Fibroblast of lung (primary cell): ENCODE measurements around the gene PCDHB12. TPM values are rescaled to one million over a fixed set of nuclear protein-coding genes. Genes with fewer than 3 reads are reported as not detected.
"Not testable (repeated sequence)": the region's sequence is repeated elsewhere in the genome, so short reads cannot be mapped to it uniquely, and the experiment has no call there.

Experiments used
- DNase-seq, 2 donors: peaks; one replicate each; pipeline versions ENCODE4 v3.0.0 to v3.0.0-alpha.2; 2010; ENCODE audit warnings: low read depth in 2 of 2
- H2AFZ ChIP-seq: 2 replicates; pipeline ENCODE4 v1.5.1; 2012; ENCODE audit warnings: low read length, control low read depth, inconsistent platforms
- H3K27ac ChIP-seq: 2 replicates; pipeline ENCODE4 v1.5.1; 2011; ENCODE audit warnings: low read length, control low read depth; ENCODE audit not compliant: insufficient read depth
- H3K27me3 ChIP-seq: 2 replicates; pipeline ENCODE4 v1.5.1; 2011; ENCODE audit warnings: mild to moderate bottlenecking, low read length; ENCODE audit not compliant: control insufficient read depth, insufficient read depth
- H3K36me3 ChIP-seq: 2 replicates; pipeline ENCODE4 v1.5.1; 2011; ENCODE audit warnings: low read length; ENCODE audit not compliant: control insufficient read depth, insufficient read depth
- H3K4me1 ChIP-seq: 2 replicates; pipeline ENCODE4 v1.5.1; 2011; ENCODE audit warnings: low read length; ENCODE audit not compliant: control insufficient read depth, insufficient read depth; ENCODE audit errors: extremely low read depth
- H3K4me2 ChIP-seq: 2 replicates; pipeline ENCODE4 v1.5.1; 2011; ENCODE audit warnings: low read length, control low read depth; ENCODE audit not compliant: insufficient read depth; ENCODE audit errors: extremely low read depth
- H3K4me3 ChIP-seq, 4 experiments: fragments of 200-600 bp in 1 of 4; sonication (generic) in 1 of 4; replicated peaks in 1 of 4; 2 replicates each; pipeline ENCODE4 v1.5.1; 2011 to 2016; ENCODE audit warnings: low read length in 4 of 4, low read depth in 3 of 4, mild to moderate bottlenecking in 3 of 4, control low read depth in 2 of 4, inconsistent platforms in 1 of 4, mixed read lengths in 1 of 4; ENCODE audit not compliant: insufficient read depth in 1 of 4; ENCODE audit errors: control extremely low read depth in 1 of 4
- H3K79me2 ChIP-seq: 2 replicates; pipeline ENCODE4 v1.5.1; 2012; ENCODE audit warnings: mild to moderate bottlenecking, low read length, inconsistent platforms; ENCODE audit not compliant: control insufficient read depth, insufficient read depth
- H3K9ac ChIP-seq: 2 replicates; pipeline ENCODE4 v1.5.1; 2011; ENCODE audit warnings: mild to moderate bottlenecking, low read length, control low read depth; ENCODE audit not compliant: insufficient read depth
- H3K9me3 ChIP-seq: 2 replicates; pipeline ENCODE4 v1.5.1; 2012; ENCODE audit warnings: low read depth, low read length; ENCODE audit not compliant: control insufficient read depth, insufficient read depth
- H4K20me1 ChIP-seq: 2 replicates; pipeline ENCODE4 v1.5.1; 2011; ENCODE audit warnings: low read length; ENCODE audit not compliant: control insufficient read depth, insufficient read depth; ENCODE audit errors: extremely low read depth
- EZH2 ChIP-seq: IDR thresholded peaks from 2 replicates; pipeline ENCODE4 v1.5.1; 2012; ENCODE audit warnings: low read length, control low read depth, mild to moderate bottlenecking; ENCODE audit errors: missing control alignments
- polyA plus RNA-seq, 2 donors: library from polyadenylated mRNA; depleted of rRNA in 1 of 2; stranded (reverse) in 1 of 2; unstranded in 1 of 2; fragments of >200 nt; gene quantifications; 2 replicates each; pipeline ENCODE4 v1.2.1, GENCODE V29; 2011 to 2012; ENCODE audit warnings: missing spikeins in 1 of 2
- total RNA-seq: library from RNA; depleted of rRNA; stranded (reverse); fragments of >200 nt; gene quantifications from 2 replicates; pipeline ENCODE4 v1.2.1, GENCODE V29; 2014
- TF ChIP-seq, protein P1 (sequence below), 2 donors: IDR thresholded peaks in 1 of 2; conservative IDR thresholded peaks in 1 of 2; 1 replicate in 1 of 2; 2 replicates in 1 of 2; pipeline ENCODE4 v1.5.1; 2011 to 2012; ENCODE audit warnings: low read length in 2 of 2, control low read depth in 1 of 2, inconsistent platforms in 1 of 2, low read depth in 1 of 2, mild to moderate bottlenecking in 1 of 2

PCDHB12 gene
- total and polyA plus RNA-seq, 2 donors (not counting 1 experiment from before 2014, with no cell fraction given): 0.27 to 0.66 TPM

DNA sequence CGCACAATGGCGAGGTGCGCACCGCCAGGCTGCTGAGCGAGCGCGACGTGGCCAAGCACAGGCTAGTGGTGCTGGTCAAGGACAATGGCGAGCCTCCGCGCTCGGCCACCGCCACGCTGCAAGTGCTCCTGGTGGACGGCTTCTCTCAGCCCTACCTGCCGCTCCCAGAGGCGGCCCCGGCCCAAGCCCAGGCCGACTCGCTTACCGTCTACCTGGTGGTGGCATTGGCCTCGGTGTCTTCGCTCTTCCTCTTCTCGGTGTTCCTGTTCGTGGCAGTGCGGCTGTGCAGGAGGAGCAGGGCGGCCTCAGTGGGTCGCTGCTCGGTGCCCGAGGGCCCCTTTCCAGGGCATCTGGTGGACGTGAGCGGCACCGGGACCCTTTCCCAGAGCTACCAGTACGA, 38.9 kb downstream of the PCDHB12 start:
- not testable (repeated sequence) for H3K27me3 ChIP-seq, H3K79me2 ChIP-seq, H3K36me3 ChIP-seq, H3K9ac ChIP-seq, DNase-seq, H3K9me3 ChIP-seq, H2AFZ ChIP-seq, H3K4me2 ChIP-seq, H4K20me1 ChIP-seq, H3K4me1 ChIP-seq, H3K27ac ChIP-seq, H3K4me3 ChIP-seq

DNA sequence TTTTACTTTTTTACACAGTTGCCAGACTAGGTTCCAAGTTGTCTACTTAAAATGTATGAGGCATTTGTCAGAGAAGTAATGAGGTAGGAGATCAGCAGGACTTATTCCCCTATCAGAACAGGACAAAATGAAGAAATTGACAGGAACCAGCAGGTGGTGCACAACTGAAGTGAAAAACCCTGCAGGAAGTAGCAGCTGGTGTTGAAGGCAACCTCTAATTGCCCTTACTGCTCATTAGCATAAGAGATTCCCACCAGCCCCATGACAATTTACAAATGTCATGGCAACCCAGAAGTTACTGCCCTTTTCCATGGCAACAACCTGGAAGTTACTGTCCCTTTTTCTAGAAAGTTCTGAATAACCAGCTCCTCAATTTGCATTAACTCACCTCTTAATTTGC, 42.1 kb downstream of the PCDHB12 start:
- Histone ChIP-seq H3K4me3 (no peak overlapping the region), H2AFZ (no peak overlapping the region)

DNA sequence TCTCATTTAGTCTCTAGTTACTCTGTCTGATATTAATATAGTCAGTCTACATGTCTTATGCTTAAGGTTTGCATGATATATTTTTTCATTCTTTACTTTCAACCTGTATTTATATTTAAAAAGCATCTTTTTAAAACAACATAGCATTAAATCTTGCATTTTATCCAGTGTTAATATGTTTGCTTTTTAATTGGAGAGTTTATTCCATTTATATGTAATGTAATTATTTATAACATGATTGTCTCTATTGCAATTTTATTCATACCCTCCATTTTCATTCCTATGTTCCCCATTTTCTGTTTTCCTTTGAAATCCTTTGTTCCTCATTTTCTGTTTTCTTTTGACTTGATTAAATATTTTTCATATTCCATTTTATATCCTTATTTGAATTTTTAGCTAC, 49.9 kb downstream of the PCDHB12 start:
- H3K27me3 ChIP-seq: no peaks in the 10 kb centered on the region
- no peak for DNase-seq
- H3K4me2 ChIP-seq: no peak overlapping the region
- H3K9ac ChIP-seq: no peak overlapping the region
- no peak overlapping the region for H3K4me3 ChIP-seq
- H2AFZ ChIP-seq: no peak overlapping the region
- H3K36me3 ChIP-seq: no peaks in the 10 kb centered on the region
- H3K27ac ChIP-seq: no peak overlapping the region
- H4K20me1 ChIP-seq: no peaks in the 10 kb centered on the region
- TF ChIP-seq EZH2: no peak
- TF ChIP-seq, protein P1, sequence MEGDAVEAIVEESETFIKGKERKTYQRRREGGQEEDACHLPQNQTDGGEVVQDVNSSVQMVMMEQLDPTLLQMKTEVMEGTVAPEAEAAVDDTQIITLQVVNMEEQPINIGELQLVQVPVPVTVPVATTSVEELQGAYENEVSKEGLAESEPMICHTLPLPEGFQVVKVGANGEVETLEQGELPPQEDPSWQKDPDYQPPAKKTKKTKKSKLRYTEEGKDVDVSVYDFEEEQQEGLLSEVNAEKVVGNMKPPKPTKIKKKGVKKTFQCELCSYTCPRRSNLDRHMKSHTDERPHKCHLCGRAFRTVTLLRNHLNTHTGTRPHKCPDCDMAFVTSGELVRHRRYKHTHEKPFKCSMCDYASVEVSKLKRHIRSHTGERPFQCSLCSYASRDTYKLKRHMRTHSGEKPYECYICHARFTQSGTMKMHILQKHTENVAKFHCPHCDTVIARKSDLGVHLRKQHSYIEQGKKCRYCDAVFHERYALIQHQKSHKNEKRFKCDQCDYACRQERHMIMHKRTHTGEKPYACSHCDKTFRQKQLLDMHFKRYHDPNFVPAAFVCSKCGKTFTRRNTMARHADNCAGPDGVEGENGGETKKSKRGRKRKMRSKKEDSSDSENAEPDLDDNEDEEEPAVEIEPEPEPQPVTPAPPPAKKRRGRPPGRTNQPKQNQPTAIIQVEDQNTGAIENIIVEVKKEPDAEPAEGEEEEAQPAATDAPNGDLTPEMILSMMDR (conservative IDR thresholded peaks at IDR 0.05 in 1 of 2, IDR thresholded peaks at IDR 0.05 in 1 of 2; ENCODE audit: low read depth in 1 of 2, low read length in 2 of 2): no peak
- no peaks in the 10 kb centered on the region for H3K4me1 ChIP-seq
- H3K79me2 ChIP-seq: no peaks in the 10 kb centered on the region
- no peaks in the 10 kb centered on the region for H3K9me3 ChIP-seq

More for the DNA sequence above, 42.1 kb downstream of the PCDHB12 start:
- TF ChIP-seq EZH2: no peak
- TF ChIP-seq, protein P1 (conservative IDR thresholded peaks at IDR 0.05 in 1 of 2, IDR thresholded peaks at IDR 0.05 in 1 of 2; ENCODE audit: low read depth in 1 of 2, low read length in 2 of 2): no peak
- Histone ChIP-seq H3K27me3 (no peaks in the 10 kb centered on the region), H4K20me1 (no peaks in the 10 kb centered on the region), H3K79me2 (no peaks in the 10 kb centered on the region), H3K4me2 (no peak overlapping the region), H3K9me3 (no peaks in the 10 kb centered on the region), H3K9ac (no peak overlapping the region), H3K27ac (no peak overlapping the region), H3K4me1 (no peaks in the 10 kb centered on the region), H3K36me3 (no peaks in the 10 kb centered on the region)
- DNase-seq: no peak
